B cell (primary cell): ENCODE results near the gene WNK2.

Source experiments
- EZH2 ChIP-seq: IDR thresholded peaks from 2 replicates; pipeline ENCODE4 v1.6.1; 2012; ENCODE audit warnings: borderline replicate concordance, low read depth, mild to moderate bottlenecking, moderate library complexity, low read length; ENCODE audit not compliant: insufficient read depth, poor library complexity, severe bottlenecking
- TF ChIP-seq, protein P1 (sequence below): fragments of 200-600 bp; IDR thresholded peaks from one replicate; pipeline ENCODE4 v1.8.0; 2022; ENCODE audit warnings: antibody characterized with exemption, mild to moderate bottlenecking

DNA sequence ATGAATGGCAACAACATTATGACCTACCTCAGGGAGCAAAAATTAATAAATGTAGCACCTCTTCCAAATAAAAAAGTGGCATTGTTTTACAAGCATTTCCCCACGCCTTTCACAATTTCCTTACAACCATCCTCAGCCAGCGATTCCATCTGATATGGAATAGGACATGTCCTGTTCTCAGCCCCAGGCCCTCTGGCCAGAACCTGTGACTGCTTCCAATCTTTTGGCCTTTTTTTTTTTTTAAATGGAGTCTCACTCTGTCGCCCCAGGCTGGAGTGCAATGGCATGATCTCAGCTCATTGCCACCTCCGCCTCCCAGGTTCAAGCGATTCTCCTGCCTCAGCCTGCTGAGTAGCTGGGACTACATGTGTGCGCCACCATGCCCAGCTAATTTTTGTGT, 16.8 kb upstream of the WNK2 start:
- TF ChIP-seq, protein P1, sequence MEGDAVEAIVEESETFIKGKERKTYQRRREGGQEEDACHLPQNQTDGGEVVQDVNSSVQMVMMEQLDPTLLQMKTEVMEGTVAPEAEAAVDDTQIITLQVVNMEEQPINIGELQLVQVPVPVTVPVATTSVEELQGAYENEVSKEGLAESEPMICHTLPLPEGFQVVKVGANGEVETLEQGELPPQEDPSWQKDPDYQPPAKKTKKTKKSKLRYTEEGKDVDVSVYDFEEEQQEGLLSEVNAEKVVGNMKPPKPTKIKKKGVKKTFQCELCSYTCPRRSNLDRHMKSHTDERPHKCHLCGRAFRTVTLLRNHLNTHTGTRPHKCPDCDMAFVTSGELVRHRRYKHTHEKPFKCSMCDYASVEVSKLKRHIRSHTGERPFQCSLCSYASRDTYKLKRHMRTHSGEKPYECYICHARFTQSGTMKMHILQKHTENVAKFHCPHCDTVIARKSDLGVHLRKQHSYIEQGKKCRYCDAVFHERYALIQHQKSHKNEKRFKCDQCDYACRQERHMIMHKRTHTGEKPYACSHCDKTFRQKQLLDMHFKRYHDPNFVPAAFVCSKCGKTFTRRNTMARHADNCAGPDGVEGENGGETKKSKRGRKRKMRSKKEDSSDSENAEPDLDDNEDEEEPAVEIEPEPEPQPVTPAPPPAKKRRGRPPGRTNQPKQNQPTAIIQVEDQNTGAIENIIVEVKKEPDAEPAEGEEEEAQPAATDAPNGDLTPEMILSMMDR: no peak
- no peak for TF ChIP-seq EZH2
